HAP-1 (cell line): ENCODE results near the gene TTC28.
"Not testable (repeated sequence)": the region's sequence is repeated elsewhere in the genome, so short reads cannot be mapped to it uniquely, and the experiment has no call there.

Experiments used
- DNase-seq, 2 experiments: peaks; one replicate each; pipeline ENCODE4 v3.0.0-alpha.2; 2016 to 2020; ENCODE audit warnings: low spot score in 2 of 2
- H3K27me3 ChIP-seq: fragments of 250-450 bp; sonication (Bioruptor Pico); 2 replicates; pipeline ENCODE4 v1.5.1; 2020; ENCODE audit warnings: low read depth, mild to moderate bottlenecking, moderate library complexity
- H3K36me3 ChIP-seq: fragments of 250-450 bp; sonication (Bioruptor Pico); replicated peaks from 2 replicates; pipeline ENCODE4 v1.5.1; 2020; ENCODE audit warnings: mild to moderate bottlenecking
- H3K4me1 ChIP-seq: fragments of 250-450 bp; sonication (Bioruptor Pico); 2 replicates; pipeline ENCODE4 v1.5.1; 2020; ENCODE audit warnings: mild to moderate bottlenecking
- H3K4me3 ChIP-seq: fragments of 250-450 bp; sonication (Bioruptor Pico); 2 replicates; pipeline ENCODE4 v1.5.1; 2020; ENCODE audit warnings: mild to moderate bottlenecking, moderate library complexity
- H3K9me3 ChIP-seq: fragments of 250-450 bp; sonication (Bioruptor Pico); 2 replicates; pipeline ENCODE4 v1.5.1; 2020; ENCODE audit warnings: mild to moderate bottlenecking, moderate library complexity
- in situ Hi-C: fragments of 300-500 bp; cut with MboI; formaldehyde crosslinking; loops from 3 replicates; pipeline ENCODE4 v1.14.3; 2020; ENCODE audit warnings: low sequenced_read_pairs, inconsistent platforms, mixed read lengths

The TTC28 gene

GRCh38 chr22:28097627-28098026 is 582.0 kb downstream of the TTC28 start:
- no peaks in the 10 kb centered on the region for H3K27me3 ChIP-seq
- H3K4me3 ChIP-seq: no peak overlapping the region
- peaks cover 7% of the 10 kb centered on the region for H3K36me3 ChIP-seq
- no peak for DNase-seq
- H3K4me1 ChIP-seq: peaks cover 3% of the 10 kb centered on the region; the same call in 1 of the 2 replicates
- no peaks in the 10 kb centered on the region for H3K9me3 ChIP-seq
- in situ Hi-C loops: no loop called here

- H3K9me3 ChIP-seq: no peaks in the 10 kb centered on the region
- DNase-seq: no peak
- H3K4me3 ChIP-seq: no peak overlapping the region
- in situ Hi-C loops: no loop called here
- peaks cover 3% of the 10 kb centered on the region; the same call in 1 of the 2 replicates for H3K4me1 ChIP-seq
- no peaks in the 10 kb centered on the region for H3K27me3 ChIP-seq
- H3K36me3 ChIP-seq: peaks cover 9% of the 10 kb centered on the region
These were observed 583.5 kb downstream of the TTC28 start for GRCh38 chr22:28096161-28096560.

- in situ Hi-C loops: no loop called here
- Histone ChIP-seq H3K27me3 (no peaks in the 10 kb centered on the region), H3K36me3 (peaks cover 9% of the 10 kb centered on the region), H3K4me1 (peaks cover 3% of the 10 kb centered on the region; the same call in 1 of the 2 replicates), H3K4me3 (no peak overlapping the region), H3K9me3 (no peaks in the 10 kb centered on the region)
- no peak for DNase-seq
These were observed 584.1 kb downstream of the TTC28 start for GRCh38 chr22:28095316-28096095.

DNA sequence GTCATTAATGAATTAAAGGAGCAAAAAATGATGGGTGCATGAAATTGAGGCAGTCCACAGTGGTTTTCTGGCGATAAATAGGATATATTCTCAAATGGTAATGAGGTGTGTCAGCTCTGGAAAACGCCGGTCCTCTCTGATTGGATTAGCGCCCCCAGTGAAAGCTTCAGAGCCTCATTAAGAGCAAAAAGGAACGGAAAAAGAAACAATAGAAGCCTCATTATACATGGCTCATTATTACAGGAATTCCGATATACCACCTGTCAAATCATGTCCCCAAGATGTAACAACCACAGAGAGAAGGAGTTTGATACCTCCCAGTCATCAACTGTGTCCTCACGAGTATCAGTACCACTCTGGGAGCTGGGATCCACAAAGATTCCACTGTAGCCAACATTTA is 584.9 kb downstream of the TTC28 start:
- in situ Hi-C loops: no loop called here
- Histone ChIP-seq H3K4me3 (no peak overlapping the region), H3K36me3 (peaks cover 7% of the 10 kb centered on the region), H3K9me3 (no peaks in the 10 kb centered on the region), H3K4me1 (peaks cover 3% of the 10 kb centered on the region; the same call in 1 of the 2 replicates), H3K27me3 (no peaks in the 10 kb centered on the region)
- DNase-seq: no peak

- H3K36me3 ChIP-seq: peaks cover 4% of the 10 kb centered on the region
These were observed 585.9 kb downstream of the TTC28 start for GRCh38 chr22:28093711-28094110.

GRCh38 chr22:28091486-28091885 is 588.2 kb downstream of the TTC28 start:
- no peak overlapping the region for H3K4me3 ChIP-seq
- in situ Hi-C loops: no loop called here
- DNase-seq: no peak
- H3K27me3 ChIP-seq: no peaks in the 10 kb centered on the region
- H3K4me1 ChIP-seq: peaks cover 3% of the 10 kb centered on the region; the same call in 1 of the 2 replicates
- H3K36me3 ChIP-seq: peaks cover 2% of the 10 kb centered on the region; the same call in 1 of the 2 replicates
- no peaks in the 10 kb centered on the region; the same call in 1 of the 2 replicates for H3K9me3 ChIP-seq

More at GRCh38 chr22:28093711-28094110, 585.9 kb downstream of the TTC28 start:
- DNase-seq: no peak
- Histone ChIP-seq H3K4me3 (no peak overlapping the region), H3K27me3 (no peaks in the 10 kb centered on the region), H3K9me3 (no peaks in the 10 kb centered on the region; the same call in 1 of the 2 replicates), H3K4me1 (peaks cover 3% of the 10 kb centered on the region; the same call in 1 of the 2 replicates)
- in situ Hi-C loops: no loop called here

DNA sequence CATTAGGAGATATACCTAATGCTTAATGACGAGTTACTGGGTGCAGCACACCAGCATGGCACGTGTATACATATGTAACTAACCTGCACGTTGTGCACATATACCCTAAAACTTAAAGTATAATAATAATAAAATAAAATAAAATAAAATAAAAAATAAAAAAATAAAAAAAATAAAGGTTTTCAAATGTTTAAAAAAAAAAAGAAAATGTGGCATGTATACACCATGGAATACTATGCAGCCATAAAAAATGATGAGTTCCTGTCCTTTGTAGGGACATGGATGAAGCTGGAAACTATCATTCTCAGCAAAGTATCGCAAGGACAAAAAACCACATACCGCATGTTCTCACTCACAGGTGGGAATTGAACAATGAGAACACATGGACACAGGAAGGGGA is 590.1 kb downstream of the TTC28 start:
- not testable (repeated sequence) for H3K4me1 ChIP-seq, H3K27me3 ChIP-seq

DNA sequence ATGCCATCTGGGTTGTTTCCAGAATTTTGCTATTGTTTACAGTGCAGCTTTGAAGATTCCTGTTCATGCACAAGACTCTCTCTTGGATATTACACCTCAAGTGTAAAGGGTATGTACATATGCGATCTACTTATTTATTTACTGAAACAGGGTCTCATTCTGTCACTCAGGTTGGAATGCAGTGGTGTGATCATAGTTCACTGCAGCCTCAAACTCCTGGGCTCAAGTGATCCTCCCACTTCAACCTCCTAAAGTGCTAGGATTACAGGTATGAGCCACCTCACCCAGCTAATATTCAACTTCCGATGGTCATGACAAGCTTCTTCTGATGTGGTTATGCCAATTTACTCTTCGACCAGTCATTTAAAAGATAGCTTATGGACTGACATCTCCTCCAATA is 602.5 kb downstream of the TTC28 start:
- Histone ChIP-seq H3K9me3 (no peaks in the 10 kb centered on the region), H3K4me1 (no peaks in the 10 kb centered on the region), H3K4me3 (no peak overlapping the region), H3K27me3 (no peaks in the 10 kb centered on the region), H3K36me3 (no peaks in the 10 kb centered on the region)
- no peak for DNase-seq
- in situ Hi-C loops: no loop called here

More for the DNA sequence above, 590.1 kb downstream of the TTC28 start:
- H3K9me3 ChIP-seq, in situ Hi-C loops, H3K4me3 ChIP-seq, H3K36me3 ChIP-seq, DNase-seq: not testable (repeated sequence)

DNA sequence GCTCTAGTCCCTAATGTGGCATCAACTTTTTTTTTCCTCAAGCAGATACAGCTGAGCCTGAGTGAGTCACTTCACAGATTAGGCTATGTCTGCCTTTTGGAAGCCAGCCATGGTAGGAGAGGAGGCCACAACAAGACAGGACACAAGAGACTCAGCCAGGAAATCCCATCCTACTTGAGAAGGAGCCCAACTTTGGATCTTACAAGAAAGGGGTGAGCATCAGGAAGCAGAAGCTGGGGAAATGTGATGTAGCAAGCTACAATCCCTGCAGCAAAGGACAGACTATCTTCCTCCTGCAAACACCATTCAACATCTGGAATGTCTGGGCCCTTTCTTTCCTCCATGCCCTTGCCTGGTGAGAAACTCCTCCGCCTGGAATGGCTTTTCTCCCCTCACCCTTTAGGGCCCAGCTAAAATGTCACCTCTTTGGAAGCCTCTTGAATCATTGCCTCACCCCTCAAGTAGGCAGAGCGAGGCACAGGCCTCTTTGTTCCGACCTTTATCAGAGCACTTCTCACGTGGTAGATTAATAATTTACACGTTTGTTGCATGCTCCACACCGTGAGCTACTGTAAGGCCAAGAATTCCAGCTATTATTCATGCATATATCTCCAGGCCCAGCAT is 604.2 kb downstream of the TTC28 start:
- Histone ChIP-seq H3K27me3 (no peaks in the 10 kb centered on the region), H3K36me3 (no peaks in the 10 kb centered on the region), H3K4me3 (no peak overlapping the region), H3K9me3 (no peaks in the 10 kb centered on the region), H3K4me1 (no peaks in the 10 kb centered on the region)
- in situ Hi-C loops: no loop called here
- DNase-seq: no peak

GRCh38 chr22:28074526-28074925 is 605.1 kb downstream of the TTC28 start:
- in situ Hi-C loops: no loop called here

GRCh38 chr22:28072066-28072465 is 607.6 kb downstream of the TTC28 start:
- in situ Hi-C loops: no loop called here
- no peaks in the 10 kb centered on the region for H3K9me3 ChIP-seq
- H3K4me1 ChIP-seq: no peaks in the 10 kb centered on the region
- no peak overlapping the region for H3K4me3 ChIP-seq
- no peak for DNase-seq
- H3K36me3 ChIP-seq: no peaks in the 10 kb centered on the region
- H3K27me3 ChIP-seq: no peaks in the 10 kb centered on the region

More at GRCh38 chr22:28074526-28074925, 605.1 kb downstream of the TTC28 start:
- Histone ChIP-seq H3K27me3 (no peaks in the 10 kb centered on the region), H3K36me3 (no peaks in the 10 kb centered on the region), H3K4me1 (no peaks in the 10 kb centered on the region), H3K4me3 (no peak overlapping the region), H3K9me3 (no peaks in the 10 kb centered on the region)
- no peak for DNase-seq

- Histone ChIP-seq H3K9me3 (no peaks in the 10 kb centered on the region), H3K4me1 (no peaks in the 10 kb centered on the region), H3K4me3 (no peak overlapping the region), H3K36me3 (no peaks in the 10 kb centered on the region; the same call in 1 of the 2 replicates), H3K27me3 (no peaks in the 10 kb centered on the region)
- in situ Hi-C loops: no loop called here
- no peak for DNase-seq
These were observed 610.8 kb downstream of the TTC28 start for GRCh38 chr22:28068826-28069225.

DNA sequence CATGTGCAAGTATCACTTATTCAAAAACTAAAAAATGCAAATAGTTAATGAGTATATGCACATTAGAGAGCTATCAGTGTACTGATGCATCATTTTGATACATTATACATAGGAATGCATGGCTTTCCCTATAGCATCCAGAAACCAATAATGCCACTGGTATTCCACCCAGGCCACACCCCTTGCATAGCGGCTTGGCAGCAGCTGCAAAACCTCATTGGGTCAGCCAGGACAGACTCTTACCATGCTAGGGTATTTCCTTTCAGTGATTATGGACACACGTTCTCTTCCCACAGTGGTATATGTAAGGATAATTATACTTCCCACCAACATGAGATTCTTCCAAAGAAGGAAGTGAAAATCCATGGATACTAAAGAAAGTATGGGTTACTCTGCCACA is 614.7 kb downstream of the TTC28 start:
- in situ Hi-C loops: no loop called here
- no peak for DNase-seq
- Histone ChIP-seq H3K36me3 (no peaks in the 10 kb centered on the region; the same call in 1 of the 2 replicates), H3K27me3 (no peaks in the 10 kb centered on the region), H3K9me3 (0 out of 2 replicates have a peak, but pooled peaks cover 2% of the 10 kb centered on the region), H3K4me3 (no peak overlapping the region), H3K4me1 (no peaks in the 10 kb centered on the region)

DNA sequence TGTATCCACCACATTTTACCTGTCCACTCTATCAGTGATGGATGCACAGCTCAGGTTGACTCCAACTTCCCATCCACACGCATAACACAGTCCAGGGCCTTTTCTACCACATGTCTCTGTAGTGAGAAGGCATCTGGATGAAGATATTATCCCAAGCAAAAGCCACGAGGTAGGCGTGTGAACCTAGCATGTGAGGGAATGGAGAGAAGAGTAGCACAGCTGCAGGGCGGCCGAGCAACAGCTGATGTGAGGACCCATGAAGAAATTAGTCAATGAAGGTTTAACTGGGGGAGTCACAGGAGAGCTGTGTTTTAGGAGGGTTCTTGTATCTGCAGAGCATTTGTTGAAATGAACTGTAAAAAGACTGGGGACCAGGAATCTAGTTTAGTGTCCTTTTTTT is 616.0 kb downstream of the TTC28 start:
- no peak for DNase-seq
- Histone ChIP-seq H3K9me3 (0 out of 2 replicates have a peak, but pooled peaks cover 2% of the 10 kb centered on the region), H3K36me3 (no peaks in the 10 kb centered on the region; the same call in 1 of the 2 replicates), H3K4me1 (no peaks in the 10 kb centered on the region), H3K4me3 (no peak overlapping the region), H3K27me3 (no peaks in the 10 kb centered on the region)
- in situ Hi-C loops: no loop called here
